Lung microvascular endothelial cell (primary cell): Measurements from ENCODE around the gene TERB1. TPM values are rescaled to one million over a fixed set of nuclear protein-coding genes. Genes with fewer than 3 reads are reported as not detected.
"Not testable (repeated sequence)": the region's sequence is repeated elsewhere in the genome, so short reads cannot be mapped to it uniquely, and the experiment has no call there.

ENCODE experiments used
- DNase-seq, 2 donors: peaks; one replicate each; pipeline versions ENCODE4 v3.0.0 to v3.0.0-alpha.2; 2010; ENCODE audit warnings: low read depth in 2 of 2
- total RNA-seq: library from RNA; depleted of rRNA; stranded (reverse); fragments of >200 nt; gene quantifications from 2 replicates; pipeline ENCODE4 v1.2.1, GENCODE V29; 2014

Gene TERB1
- total RNA-seq, 1 donor from 2014 or later = under 0.01 TPM

DNA sequence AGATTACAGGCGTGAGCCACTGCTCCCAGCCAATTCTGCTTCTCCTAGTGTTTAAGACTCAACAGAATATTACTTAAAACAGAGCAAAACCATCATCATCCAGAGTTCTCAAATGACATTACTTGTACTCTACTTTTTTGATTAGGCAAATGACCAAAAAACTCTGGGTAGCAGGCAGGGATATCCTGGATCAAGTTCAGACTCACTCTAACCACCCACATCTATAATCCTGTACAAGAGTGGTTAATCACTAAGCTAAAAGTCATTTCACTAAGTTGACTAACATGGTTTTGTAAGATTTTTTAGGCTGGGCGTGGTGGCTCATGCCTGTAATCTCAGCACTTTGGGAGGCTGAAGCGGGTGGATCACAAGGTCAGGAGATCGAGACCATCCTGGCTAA, 22.6 kb upstream of the TERB1 start:
- no peak for DNase-seq

DNA sequence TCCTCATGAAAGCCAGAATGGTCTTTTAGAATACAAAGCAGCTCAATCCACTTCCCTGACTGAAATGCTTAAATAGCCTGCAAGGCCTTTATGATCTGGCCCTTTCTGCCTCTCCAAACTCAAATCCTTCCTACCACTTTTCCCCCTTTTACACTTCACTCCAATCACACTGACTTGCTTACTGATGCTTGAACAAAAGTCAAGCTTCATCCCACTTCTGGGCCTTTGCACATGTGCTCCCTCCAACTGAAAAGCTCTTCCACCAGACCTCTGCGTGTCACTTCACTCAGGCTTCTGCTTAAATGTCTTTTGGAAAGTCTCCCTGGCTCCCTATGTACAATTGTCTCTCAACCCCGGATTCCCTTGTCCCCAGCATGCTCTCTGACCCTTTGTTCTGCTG, 13.3 kb upstream of the TERB1 start:
- DNase-seq = no peak

DNA sequence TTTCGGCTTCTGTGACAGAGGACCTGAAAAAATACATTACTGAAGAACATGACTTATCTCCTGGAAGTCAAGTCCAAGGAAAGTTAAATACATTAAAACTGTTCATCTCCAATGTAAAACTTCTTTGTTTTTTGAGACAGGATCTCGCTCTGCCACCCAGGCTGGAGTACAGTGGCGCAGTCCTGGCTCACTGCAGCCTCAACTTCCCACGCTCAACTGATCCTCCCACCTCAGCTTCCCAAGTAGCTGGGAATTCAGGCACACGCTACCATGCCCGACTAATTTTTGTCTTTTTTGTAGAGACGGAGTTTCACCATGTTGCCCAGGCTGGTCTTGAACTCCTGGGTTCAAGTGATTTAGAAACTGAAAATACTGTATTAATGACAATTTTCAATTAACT, 9.7 kb upstream of the TERB1 start:
- DNase-seq = no peak

DNA sequence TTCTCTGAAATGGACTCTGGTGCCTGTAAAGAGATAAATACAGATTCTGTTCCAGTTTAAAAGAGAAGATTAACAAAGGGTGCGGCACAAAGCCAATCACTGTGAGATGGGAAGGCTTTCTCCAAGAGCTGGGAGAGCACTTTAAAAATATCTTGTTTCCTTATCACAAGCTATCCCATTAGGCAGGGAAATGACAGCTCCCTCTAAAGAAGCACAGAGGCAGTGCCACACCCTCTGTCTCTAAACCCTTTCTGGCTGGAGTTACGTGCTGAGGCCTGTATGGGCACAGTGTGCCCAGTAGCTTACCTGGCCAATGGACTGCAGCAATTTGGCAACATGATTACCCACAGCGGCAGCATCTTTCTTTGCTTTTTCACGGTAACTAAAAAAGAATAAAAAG, 9.0 kb upstream of the TERB1 start:
- no peak for DNase-seq

DNA sequence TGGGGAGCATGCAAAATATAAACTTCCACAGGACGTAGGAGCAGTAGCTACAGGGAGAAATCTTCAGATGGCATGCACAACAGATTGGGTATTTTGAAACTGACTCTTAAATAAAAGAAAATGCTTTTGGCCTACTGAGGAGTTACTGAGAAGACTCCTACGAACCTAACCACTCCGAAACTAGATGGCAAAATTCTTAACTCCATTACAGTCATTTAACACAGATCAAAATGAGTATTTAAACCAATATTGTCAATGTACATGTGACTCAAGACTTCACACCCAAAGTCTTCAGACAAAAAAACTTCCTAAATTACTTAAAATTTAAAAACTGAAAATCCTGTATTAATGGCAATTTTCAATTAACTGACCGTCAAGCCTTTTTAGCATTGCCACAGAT, 8.4 kb upstream of the TERB1 start:
- DNase-seq = no peak

DNA sequence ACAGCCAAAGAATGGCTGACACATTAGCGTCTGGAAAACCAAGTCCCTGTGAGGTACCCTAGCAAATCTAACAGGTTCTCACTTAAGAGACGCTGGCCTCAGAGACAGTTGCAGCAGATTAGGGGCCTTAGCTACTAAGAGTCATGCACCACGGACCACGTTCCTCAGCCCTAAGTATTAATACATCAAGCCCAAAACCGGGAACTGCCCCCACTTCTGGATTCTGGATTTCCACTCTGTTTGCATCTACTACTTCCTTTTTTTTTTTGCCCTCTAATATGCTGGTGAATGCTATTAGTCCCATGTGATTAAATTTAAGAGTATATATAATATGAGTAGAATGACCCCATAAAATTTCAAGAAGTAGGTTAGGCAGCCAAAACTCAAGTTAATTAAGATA, 775 bp upstream of the TERB1 start:
- no peak for DNase-seq

DNA sequence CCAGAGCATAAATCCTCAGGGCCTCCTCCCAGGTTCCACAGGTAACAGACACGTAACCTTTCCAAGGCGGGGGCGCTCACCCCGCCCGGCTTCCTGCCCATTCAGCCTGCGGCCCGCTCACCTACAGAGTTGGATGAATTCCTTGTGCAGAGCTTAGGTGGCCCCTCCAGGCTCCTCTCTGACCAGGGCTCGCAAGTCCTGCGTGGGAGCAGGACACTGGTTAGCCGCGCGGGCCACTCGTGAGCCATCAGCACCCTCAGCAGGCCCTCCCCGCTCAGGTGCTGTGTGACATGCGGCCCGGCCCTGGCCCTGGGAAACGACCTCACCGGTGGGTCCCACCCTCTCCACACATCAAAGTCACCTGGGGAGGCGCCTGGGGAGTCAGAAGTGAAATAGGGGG, 528 bp downstream of the TERB1 start:
- DNase-seq = no peak

DNA sequence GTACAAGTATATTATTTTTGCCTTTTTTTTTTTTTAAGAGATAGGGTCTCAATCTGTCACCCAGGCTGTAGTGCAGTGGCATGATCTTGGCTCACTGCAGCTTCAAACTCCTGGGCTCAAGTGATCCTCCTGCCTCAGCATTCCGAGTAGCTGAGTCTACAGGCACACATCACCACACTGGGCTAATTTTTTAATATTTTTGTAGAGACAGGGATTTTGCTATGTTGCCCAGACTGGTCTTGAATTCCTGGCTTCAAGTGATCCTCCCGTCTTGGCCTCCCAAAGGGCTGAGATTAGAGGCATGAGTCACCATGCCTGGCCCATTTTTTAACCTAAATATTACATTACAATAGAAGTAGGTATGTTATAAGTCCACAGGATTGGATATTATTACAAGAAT, 3.2 kb downstream of the TERB1 start:
- no peak for DNase-seq

DNA sequence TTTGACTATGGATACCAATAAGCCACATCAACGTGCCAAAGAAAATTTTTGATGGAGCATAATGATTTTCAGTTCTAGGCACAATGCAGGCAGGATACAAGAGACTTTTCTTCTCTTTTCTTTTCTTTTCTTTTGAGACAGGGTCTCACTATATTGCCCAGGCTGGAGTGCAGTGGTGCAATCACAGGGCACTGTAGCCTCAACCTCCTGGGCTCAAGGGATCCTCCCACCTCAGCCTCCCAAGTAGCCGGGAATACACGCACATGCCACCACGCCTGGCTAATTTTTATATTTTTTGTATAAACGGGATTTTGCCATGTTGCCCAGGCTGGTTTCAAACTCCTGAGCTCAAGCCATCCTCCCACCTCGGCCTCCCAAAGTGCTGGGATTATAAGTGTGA, 7.4 kb downstream of the TERB1 start:
- DNase-seq = not testable (repeated sequence)

DNA sequence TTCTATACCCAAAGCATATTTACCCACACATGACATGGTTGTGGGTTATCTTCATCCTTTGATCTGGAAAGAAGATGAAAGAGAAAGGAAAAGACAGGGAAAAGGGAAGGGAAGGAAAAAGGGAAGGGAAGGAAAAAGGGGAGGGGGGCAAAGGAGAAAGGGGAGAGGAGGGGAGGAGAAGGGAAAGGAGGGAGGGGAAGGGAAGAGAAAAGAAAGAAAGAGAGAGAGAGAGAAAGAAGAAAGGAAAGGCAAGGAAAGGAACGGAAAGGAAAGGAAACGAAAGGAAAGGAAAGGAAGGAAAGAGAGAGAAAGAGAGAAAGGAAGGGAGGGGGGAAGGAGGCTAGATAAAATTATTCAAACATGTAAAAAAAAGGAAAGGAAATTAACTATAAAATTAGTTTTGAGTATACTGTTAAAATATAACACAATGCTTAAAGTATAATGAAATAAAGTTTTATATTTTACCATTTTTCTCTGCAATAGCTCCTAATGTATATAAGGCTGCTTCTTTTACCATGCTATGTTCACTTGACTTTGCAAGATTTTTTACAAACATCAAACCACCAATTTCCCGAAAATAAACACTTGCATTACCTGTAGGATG, 11.2 kb downstream of the TERB1 start:
- DNase-seq = no peak

DNA sequence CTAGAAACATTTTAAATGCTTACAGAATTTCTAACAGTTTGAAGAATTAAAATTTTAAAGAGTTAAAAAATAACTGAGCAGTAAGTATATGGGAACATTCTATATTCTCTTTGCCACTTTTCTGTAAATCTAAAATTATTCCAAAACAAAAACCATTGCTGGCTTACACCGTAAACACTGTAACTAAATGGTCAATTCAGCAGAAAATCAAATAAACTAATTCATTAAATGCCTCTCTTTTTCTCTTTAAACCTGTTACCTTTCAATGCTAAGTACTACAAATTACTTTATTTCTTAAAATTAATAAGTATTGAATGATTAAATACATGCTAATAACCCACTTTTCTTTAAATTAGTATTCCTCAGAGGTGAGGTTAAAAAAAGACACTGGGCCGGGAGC, 14.0 kb downstream of the TERB1 start:
- DNase-seq = no peak

DNA sequence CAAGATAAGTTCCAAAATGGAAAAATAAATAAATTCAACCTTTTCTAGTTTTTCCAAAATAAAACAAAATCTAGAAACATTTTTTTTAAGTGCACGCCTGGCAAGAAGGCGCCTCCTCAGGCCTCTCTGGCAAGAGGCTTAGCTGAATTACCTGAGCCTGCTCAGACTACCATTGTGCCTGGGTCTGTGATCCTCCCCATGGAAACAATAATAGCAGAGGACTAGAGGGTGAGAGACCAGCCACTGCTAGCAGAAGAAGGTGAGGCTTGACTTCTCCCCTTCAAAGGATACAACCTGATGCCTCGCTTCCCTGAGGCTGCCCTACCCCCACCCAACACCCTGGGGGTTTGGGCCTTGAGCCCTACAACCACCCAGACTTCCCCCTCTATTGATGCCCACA, 14.8 kb downstream of the TERB1 start:
- DNase-seq = no peak

DNA sequence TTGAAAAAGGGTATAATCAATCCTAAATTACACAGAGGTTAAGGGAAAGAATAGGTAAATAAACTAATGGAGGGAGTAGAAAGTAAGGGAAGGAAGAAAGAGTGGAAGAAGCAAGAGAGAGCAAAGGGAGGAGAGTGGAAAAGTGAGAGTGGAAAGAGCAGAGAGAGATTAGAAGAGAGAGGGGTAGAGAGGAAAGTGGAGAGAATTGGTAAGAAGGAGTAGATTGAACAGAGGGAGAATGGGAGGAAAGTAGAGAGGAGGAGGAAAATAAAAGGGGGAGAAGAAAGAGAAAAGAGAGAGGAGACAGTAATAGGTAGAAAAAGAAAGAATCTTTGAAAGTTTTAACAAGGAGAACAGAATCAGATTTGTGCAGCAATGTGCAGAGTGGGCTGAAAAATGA, 24.9 kb downstream of the TERB1 start:
- DNase-seq = no peak

DNA sequence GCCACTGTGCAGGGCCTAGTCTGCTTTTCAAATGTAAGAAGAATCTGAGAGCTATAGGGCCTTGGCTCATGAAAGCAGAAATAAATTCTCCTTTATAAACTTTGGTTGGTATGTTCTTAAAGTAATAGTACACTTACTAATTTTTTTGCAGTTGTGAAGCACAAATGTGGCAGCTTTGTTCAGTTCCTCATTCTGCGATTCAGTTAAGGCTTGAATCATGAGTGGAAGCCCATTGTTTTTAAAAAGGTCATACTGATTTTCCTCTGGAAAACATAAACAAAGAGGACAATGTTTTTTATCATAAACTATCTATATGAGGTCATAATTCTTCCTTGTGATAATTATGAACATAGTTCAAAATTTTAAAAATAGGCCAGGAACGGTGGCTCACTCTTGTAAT, 26.4 kb downstream of the TERB1 start:
- peak in 1 of 2 donors; percentile 10 for DNase-seq

DNA sequence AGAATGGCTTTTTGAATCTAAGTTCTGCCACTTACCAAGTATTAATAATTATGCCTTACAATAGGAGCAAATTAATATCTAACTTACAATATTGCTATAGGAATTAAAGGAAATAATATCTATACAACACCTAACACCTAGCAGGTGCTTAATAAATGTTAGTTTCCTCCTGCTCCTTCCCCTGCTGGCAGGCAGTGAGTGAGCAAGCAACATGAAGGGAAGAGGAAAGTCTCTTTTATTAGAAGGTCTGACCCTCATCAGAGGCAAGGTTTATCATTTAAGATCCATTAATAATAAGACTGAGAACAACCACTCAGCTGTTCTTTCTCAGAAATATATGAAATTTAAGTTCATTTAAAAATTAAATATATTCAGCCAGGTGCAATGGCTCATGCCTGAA, 43.3 kb downstream of the TERB1 start:
- DNase-seq = no peak

DNA sequence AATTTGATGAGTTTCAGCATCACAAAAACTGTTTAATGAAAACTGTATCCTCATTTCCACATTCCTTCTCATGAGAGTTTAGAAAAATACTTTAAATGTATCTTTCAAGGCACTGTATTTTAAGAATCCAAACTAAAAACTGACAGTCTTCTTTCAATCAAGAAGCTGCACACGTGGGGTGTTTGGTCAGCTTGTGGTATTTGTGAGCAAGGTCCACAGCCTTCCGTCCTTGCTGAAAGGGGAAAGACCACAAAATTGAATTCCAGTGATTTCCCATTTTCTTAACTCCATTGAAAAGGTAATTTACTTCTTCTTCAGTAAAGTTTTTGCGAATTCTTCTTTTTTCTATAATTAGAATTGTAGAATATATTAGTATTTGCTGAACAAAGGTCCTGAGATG, 46.6 kb downstream of the TERB1 start:
- DNase-seq = no peak

DNA sequence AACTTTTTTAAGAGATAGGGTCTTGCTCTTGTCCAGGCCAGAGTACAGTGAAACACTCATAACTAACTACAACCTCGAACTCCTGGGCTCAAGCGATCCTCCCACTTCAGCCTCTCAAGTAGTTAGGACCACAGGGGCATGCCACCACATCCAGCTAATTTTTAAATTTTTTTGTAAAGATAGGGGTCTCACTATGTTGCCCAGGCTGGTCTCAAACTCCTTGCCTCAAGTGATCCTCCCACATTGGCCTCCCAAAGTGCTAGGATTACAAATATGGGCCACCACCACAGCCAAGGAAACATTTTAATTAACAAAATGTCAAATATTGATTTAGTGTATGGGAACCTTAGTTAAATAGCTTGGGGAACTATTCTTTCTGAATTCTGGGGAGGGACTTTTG, 47.2 kb downstream of the TERB1 start:
- no peak for DNase-seq

DNA sequence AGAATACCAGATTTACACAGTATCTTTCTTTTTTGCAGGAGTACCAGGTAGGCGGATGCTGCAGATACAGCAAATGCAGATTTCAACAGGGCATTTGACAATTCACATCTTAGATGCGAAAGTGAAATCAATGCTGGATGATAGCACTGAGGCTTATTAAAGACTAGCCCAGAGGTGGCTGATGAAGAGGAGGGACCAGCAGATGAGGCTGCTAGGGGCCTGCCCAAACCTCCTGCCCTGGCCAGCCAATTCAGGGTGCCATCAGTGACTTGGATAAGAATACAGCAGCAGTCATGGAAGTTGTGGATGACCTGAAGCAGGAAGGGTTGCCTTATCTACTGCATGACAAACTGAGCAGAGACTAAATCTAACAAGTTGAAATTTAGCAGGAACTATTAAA, 48.4 kb downstream of the TERB1 start:
- no peak for DNase-seq

DNA sequence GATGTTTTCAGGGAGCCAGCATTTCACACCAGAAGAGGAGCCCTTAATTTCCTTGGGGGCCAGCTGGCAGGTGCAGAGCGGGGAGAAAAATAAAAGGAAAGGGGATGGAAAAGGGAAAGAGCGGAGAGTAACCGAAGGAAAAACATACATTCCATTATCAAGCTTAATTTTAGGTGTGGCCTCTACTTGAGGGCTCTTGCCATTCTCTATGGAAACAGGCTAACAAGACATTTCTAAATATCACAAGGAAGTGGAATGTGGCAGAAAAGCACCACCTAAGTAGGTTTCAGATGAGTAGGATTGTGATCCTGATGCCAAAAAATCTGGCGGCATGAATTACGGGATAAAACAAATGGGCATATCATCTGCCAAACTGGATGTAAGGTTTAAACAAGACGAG, 49.0 kb downstream of the TERB1 start:
- no peak for DNase-seq

DNA sequence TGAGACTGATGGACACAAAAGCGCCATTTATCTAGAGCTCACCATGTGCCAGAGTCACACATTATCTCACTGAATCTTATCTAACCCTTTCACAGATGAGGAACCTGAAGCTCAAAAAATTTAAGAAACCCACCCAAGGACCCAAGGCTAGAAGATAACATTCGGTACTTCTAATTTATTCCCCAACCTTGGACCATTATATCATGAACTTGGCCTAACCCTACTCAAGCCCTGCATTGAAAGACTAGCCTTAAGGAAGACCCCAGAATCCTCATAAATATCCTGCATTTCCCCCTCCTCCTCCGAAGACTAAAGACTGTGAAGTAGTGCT, 49.4 kb downstream of the TERB1 start:
- DNase-seq = no peak

DNA sequence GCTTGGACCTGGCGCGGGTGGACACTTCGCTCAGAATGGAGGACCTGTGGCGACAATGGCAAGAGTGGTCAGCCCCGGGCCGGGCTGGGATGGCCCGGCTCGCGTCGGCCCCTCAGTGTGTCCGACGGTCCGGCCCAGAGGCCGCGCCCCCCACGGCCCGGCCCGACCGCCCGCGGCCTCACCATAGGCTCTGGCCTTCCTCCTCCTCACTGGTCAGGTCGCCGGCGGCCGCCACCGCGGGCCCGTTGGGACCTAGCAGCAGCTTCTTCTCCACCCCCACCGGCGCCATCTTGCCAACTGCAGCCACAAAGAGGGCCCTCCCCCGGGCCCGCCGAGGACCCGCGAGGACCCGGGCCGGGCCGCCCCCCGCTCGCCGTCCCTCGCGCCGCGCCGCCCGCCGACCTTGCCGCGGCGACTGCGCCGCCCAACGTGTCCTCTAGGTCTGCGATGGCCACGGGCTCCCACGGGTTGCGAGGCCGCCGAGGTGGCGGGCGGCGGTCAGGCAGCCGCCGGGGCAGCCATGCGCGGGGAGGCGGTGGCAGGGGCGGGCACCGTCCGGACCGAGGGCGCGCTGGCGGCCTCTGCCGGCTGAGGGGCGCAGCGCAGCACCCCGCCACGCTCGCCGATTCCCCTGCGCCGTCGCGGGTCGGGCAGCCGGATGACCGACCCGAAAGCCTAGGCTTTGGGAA, 49.9 kb downstream of the TERB1 start, which contains the start of gene DYNC1LI2:
DYNC1LI2 (minus strand) TSS at position 307 of the 689 bp plus-strand sequence; CDS start at position 289, 18 bp downstream.
- peak; percentile 74 to 80 for DNase-seq

DNA sequence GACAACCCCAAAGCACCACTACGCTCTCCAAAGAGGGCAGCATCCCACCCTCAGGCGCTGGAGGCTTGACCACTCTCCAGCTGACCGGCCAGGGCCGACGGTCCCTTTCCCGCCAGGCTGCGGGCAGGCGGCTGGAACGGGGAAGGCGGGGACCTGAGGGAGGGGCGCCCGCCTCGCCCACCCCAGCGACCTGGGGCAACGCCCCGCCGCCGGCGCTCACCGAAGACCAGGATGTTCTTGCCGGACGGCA, 50.4 kb downstream of the TERB1 start:
- DNase-seq = peak; percentile 37 to 39

DNA sequence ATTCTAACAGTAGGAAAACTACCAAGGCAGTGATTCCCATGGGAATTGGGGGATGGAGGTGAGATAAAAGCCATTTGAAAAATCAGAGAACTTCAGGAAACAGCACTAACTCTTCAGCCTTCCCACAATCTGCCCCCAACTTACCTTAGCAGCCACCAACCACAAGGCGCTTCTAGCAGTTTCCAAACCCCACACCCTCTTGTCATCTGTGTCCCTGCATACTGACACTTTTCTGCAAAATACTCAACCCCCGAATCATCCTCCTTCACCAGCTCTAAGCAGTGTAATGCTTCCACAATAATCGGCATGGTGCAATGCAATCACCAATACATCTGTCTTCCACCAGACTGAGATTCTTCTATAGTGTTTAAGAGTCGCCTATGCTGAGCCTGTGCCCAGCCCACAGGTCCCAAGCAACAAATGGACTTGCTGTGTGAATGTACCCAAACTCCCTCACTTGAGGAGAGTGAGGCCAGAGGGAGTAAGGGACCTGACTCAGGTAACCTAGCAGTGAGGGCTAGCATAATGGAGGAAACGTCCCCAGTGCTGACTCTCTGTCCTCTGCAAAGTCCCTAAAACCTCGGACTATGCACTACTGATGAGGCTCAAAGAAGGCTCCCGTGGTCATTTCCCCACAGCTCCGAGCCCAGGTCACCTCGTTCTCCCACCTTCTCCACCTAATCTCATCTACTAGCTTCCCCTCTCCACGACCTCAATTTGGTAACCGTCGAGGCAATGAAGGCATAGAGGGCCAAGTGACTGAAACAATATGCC, 50.9 kb downstream of the TERB1 start:
- DNase-seq = peak in 1 of 2 donors; percentile 5
